ENCODE results near the gene SHD. TPM values are rescaled to one million over a fixed set of nuclear protein-coding genes. Genes with fewer than 3 reads are reported as not detected.
"Not testable (repeated sequence)": the region's sequence is repeated elsewhere in the genome, so short reads cannot be mapped to it uniquely, and the experiment has no call there.

Gene SHD
- polyA plus RNA-seq, 1 donor: 4.0 TPM

DNA sequence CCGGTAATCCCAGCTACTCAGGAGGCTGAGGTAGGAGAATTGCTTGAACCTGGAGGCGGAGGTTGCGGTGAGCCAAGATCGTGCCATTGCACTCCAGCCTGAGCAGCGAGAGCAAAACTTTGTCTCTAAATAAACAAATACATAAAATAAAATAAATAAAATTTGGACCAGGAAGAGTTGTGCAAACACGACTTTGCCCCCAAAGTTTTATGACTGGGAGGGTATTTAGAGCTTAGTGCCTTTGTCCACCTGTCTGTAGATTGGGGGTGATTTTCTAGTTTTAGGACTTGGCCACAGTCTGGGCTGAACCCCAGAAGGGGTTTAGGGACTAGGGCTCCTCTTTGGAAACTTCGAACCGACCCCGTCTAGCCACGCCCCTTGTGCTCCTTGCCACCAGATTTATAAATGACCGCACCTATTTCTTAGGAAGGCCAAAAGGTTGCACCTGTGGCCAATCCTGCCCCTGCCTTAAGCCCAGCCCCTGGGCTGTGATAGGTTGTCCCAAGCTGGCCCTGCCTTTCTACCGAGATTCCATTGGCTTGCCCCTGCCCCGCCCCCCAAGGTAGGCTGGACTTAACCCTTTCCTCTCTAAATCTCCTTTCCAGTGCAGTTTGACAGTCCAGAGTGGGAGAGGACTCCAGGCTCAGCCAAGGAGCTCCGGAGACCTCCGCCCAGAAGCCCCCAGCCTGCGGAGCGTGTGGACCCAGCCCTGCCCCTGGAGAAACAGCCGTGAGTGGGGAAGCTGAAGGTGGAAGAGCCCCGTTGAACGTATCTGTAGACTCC lies 5.3 kb downstream of the SHD start:
- peak; percentile 82 to 90 for DNase-seq
- Histone ChIP-seq H3K36me3 (ENCODE audit: control insufficient read depth, insufficient read depth, low read length) (no peaks in the 10 kb centered on the region), H3K27me3 (ENCODE audit: control insufficient read depth, insufficient read depth, low read length) (peaks cover 29% of the 10 kb centered on the region), H3K4me3 (ENCODE audit: low read length) (peak overlapping the region; percentile 39), H3K27ac (ENCODE audit: low read length) (no peak overlapping the region), H3K9me3 (ENCODE audit: control insufficient read depth, low read depth, low read length) (no peaks in the 10 kb centered on the region), H3K4me1 (ENCODE audit: control insufficient read depth, insufficient read depth, low read length) (no peaks in the 10 kb centered on the region)
- no CpG with 5 or more reads among the region's 20 CpGs for WGBS (ENCODE audit: insufficient coverage, low lambda C conversion rate)

DNA sequence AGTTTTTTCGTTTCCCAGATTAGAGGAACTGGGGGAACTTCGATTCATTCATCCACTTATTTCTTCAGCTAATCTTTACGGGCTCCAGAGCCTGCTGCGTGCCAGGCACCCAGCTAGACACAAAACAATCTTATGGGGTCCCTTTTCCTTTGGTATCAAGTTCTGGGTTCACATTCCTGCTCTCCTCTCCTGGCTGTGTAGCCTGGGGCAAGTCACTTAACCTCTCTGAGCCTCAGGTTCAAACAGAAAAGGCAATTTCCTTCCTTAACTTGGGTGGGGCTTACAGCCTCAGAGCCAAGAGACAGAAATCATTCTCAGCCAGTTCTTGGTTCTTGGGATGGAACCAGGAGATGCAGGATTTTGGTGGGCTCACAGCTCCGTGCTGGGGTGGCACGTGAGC lies 5.9 kb downstream of the SHD start:
- Histone ChIP-seq H3K27ac (ENCODE audit: low read length) (no peak overlapping the region), H3K27me3 (ENCODE audit: control insufficient read depth, insufficient read depth, low read length) (peaks cover 23% of the 10 kb centered on the region), H3K4me1 (ENCODE audit: control insufficient read depth, insufficient read depth, low read length) (no peaks in the 10 kb centered on the region), H3K4me3 (ENCODE audit: low read length) (peak overlapping the region; percentile 39), H3K9me3 (ENCODE audit: control insufficient read depth, low read depth, low read length) (no peaks in the 10 kb centered on the region), H3K36me3 (ENCODE audit: control insufficient read depth, insufficient read depth, low read length) (no peaks in the 10 kb centered on the region)
- no CpG with 5 or more reads among the region's 6 CpGs for WGBS (ENCODE audit: insufficient coverage, low lambda C conversion rate)
- DNase-seq: no peak

DNA sequence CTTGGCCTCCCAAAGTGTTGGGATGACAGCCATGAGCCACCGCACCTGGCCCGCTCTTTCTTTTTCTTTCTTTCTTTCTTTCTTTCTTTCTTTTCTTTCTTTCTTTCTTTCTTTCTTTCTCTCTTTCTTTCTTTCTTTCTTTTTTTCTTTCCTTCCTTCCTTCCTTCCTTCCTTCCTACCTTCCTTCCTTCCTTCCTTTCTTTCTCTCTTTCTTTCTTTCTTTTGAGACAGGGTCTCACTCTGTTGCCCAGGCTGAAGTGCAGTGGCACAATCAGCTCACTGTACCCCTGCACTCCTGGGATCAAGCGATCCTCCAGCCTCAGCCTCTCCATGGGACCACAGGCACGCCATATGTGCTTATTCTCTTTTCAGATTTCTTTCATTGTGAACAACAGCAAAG lies 7.1 kb downstream of the SHD start:
- H3K27ac ChIP-seq (ENCODE audit: low read length); DNase-seq; H3K36me3 ChIP-seq (ENCODE audit: control insufficient read depth, insufficient read depth, low read length); H3K9me3 ChIP-seq (ENCODE audit: control insufficient read depth, low read depth, low read length); H3K4me3 ChIP-seq (ENCODE audit: low read length); H3K4me1 ChIP-seq (ENCODE audit: control insufficient read depth, insufficient read depth, low read length): not testable (repeated sequence)
- H3K27me3 ChIP-seq (ENCODE audit: control insufficient read depth, insufficient read depth, low read length): peaks cover 11% of the 10 kb centered on the region
- WGBS (ENCODE audit: insufficient coverage, low lambda C conversion rate): 100% methylated on average over 2 of the region's 4 CpGs

DNA sequence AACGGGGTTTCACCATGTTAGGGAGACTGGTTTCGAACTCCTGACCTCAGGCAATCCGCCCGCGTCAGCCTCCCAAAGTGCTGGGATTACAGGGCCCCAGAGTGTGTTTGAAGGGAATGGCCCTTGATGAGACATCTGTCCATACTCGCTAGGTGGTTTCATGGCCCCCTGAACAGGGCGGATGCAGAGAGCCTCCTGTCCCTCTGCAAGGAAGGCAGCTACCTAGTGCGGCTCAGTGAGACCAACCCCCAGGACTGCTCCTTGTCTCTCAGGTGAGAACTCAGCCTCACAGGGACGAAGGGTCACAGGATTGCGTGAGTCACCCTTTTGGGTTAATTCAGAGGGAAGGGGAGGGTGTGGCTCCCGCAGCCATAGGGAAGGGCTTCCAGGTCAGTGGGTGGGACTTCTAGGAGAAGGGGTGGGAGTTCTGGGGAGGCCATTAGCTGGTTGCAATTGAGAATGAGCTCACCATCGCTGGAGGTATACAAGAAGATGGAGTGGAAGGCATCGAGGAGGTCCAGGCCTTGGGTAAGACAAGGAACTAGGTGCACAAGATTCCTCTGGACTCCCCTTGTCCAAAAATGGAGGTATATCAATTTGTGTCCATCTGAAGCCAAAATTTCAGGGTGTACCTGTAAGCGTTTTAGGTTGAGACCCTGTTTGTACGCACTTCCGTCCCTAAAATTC lies 9.2 kb downstream of the SHD start:
- Histone ChIP-seq H3K4me1 (ENCODE audit: control insufficient read depth, insufficient read depth, low read length) (no peaks in the 10 kb centered on the region), H3K9me3 (ENCODE audit: control insufficient read depth, low read depth, low read length) (no peaks in the 10 kb centered on the region), H3K36me3 (ENCODE audit: control insufficient read depth, insufficient read depth, low read length) (no peaks in the 10 kb centered on the region), H3K27ac (ENCODE audit: low read length) (no peak overlapping the region), H3K4me3 (ENCODE audit: low read length) (no peak overlapping the region), H3K27me3 (ENCODE audit: control insufficient read depth, insufficient read depth, low read length) (no peaks in the 10 kb centered on the region)
- DNase-seq: no peak
- WGBS (ENCODE audit: insufficient coverage, low lambda C conversion rate): no CpG with 5 or more reads among the region's 16 CpGs

DNA sequence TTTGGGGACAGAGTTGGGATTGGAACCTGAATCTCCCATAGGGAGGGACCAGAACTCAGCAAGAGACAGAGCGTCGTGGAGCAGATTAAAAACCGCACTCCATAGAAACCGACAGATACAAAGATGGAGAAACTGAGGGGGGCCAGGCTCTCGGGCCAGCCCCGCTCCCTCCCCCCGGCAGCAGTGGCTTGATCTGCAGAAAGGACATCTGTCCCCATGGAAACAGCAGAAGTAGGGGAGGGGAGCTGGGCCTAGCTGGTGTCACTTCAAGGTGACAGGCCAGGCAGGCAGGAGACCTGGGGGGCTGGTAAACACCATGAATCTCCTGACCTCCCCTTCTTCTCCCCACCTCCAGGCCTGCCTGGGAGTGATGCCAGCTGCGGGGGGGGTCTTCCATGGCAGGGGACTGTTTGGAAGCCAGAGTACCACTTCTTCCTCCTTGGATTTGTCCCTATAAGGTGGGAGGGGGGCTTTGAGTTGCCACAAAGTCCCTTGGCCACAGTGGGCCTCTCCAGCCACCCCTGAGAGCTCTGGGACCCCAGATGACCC lies 12.2 kb downstream of the SHD start:
- no peaks in the 10 kb centered on the region for H3K4me1 ChIP-seq (ENCODE audit: control insufficient read depth, insufficient read depth, low read length)
- no peak overlapping the region for H3K27ac ChIP-seq (ENCODE audit: low read length)
- no peak overlapping the region for H3K4me3 ChIP-seq (ENCODE audit: low read length)
- WGBS (ENCODE audit: insufficient coverage, low lambda C conversion rate): no CpG with 5 or more reads among the region's 8 CpGs
- H3K36me3 ChIP-seq (ENCODE audit: control insufficient read depth, insufficient read depth, low read length): no peaks in the 10 kb centered on the region
- DNase-seq: no peak
- H3K27me3 ChIP-seq (ENCODE audit: control insufficient read depth, insufficient read depth, low read length): peaks cover 5% of the 10 kb centered on the region
- no peaks in the 10 kb centered on the region for H3K9me3 ChIP-seq (ENCODE audit: control insufficient read depth, low read depth, low read length)

DNA sequence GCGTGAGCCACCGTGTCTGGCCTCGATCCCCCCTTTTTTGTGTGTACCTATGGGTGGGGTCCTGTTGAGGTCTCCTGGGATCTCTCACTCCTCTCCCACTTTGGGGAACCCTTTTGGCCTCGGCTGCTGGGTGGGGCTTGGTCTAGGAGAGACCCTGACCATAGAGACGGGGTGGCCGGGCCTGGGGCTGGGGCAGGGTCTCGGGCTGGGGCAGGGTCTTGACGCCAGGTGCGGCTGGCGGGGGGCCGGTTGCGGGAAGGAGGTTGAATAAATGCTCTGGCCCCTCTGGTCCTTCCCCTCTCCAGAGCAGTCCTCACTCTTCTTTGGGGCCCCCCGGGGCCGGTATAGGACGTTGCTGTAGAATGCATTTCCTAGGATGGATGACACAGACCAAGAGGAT lies 13.4 kb downstream of the SHD start:
- Histone ChIP-seq H3K9me3 (ENCODE audit: control insufficient read depth, low read depth, low read length) (no peaks in the 10 kb centered on the region), H3K27ac (ENCODE audit: low read length) (no peak overlapping the region), H3K4me3 (ENCODE audit: low read length) (no peak overlapping the region), H3K4me1 (ENCODE audit: control insufficient read depth, insufficient read depth, low read length) (no peaks in the 10 kb centered on the region), H3K36me3 (ENCODE audit: control insufficient read depth, insufficient read depth, low read length) (no peaks in the 10 kb centered on the region), H3K27me3 (ENCODE audit: control insufficient read depth, insufficient read depth, low read length) (peaks cover 5% of the 10 kb centered on the region)
- DNase-seq: no peak
- WGBS (ENCODE audit: insufficient coverage, low lambda C conversion rate): no CpG with 5 or more reads among the region's 15 CpGs

DNA sequence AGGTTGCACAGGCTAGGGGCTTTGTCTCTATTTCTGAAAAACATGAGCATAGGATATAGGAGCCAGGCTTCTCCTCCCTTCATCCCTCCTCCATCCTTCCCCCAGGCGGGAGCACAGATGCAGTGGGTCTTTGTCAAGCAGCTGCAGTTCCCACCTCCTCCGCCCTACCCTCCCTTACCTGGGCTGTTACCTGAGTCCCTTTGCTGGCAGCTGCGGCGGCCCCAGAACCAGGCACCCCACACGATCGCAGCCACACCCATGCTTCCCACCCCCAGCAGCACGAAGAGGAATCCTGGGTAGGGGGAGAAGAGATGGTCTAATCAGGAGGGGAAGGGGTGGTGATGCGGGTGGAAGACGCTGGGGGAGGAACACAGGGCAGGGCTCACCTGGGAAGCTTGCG lies 15.3 kb downstream of the SHD start:
- Histone ChIP-seq H3K4me3 (ENCODE audit: low read length) (no peak overlapping the region), H3K9me3 (ENCODE audit: control insufficient read depth, low read depth, low read length) (no peaks in the 10 kb centered on the region), H3K4me1 (ENCODE audit: control insufficient read depth, insufficient read depth, low read length) (no peaks in the 10 kb centered on the region), H3K36me3 (ENCODE audit: control insufficient read depth, insufficient read depth, low read length) (no peaks in the 10 kb centered on the region), H3K27me3 (ENCODE audit: control insufficient read depth, insufficient read depth, low read length) (peaks cover 5% of the 10 kb centered on the region), H3K27ac (ENCODE audit: low read length) (no peak overlapping the region)
- WGBS (ENCODE audit: insufficient coverage, low lambda C conversion rate): no CpG with 5 or more reads among the region's 10 CpGs
- no peak for DNase-seq

DNA sequence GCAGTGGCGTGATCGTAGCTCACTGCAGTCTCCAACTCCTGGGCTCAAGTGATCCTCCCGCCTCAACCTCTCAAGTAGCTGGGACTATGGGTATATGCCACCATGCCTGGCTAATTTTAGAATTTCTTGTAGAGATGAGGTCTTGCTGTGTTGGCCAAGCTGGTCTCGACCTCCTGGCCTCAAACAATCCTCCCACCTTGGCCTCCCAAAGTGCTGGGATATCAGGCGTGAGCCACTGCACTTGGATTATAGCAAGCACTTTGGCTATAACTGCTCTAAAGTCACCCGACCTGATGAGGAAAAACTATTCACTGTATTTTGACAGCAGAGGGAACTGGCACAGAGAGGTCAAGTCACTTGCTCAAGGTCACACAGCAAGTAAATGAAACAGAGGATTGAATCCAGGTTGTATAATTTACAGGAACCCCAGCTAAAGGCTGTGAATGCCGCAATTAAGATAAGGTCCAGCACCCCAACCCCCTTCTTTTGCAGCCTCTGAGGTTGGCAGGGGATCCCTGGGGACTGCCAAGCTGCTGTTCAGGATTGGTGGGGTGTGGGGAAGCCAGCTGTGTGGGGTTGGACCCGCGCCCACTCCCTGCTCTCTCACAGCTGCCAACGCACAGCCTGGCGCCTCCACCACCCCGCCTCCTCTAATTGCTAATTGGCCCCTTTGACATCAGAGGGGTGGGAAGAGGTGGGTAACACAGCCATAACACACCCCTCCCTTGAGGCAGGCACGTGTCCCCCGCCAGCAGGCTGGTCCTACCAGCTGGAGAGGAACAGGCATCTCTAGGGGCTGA lies 17.1 kb downstream of the SHD start:
- no peak overlapping the region for H3K27ac ChIP-seq (ENCODE audit: low read length)
- no peaks in the 10 kb centered on the region for H3K36me3 ChIP-seq (ENCODE audit: control insufficient read depth, insufficient read depth, low read length)
- H3K4me1 ChIP-seq (ENCODE audit: control insufficient read depth, insufficient read depth, low read length): no peaks in the 10 kb centered on the region
- H3K9me3 ChIP-seq (ENCODE audit: control insufficient read depth, low read depth, low read length): no peaks in the 10 kb centered on the region
- no CpG with 5 or more reads among the region's 14 CpGs for WGBS (ENCODE audit: insufficient coverage, low lambda C conversion rate)
- no peak overlapping the region for H3K4me3 ChIP-seq (ENCODE audit: low read length)
- H3K27me3 ChIP-seq (ENCODE audit: control insufficient read depth, insufficient read depth, low read length): peaks cover 5% of the 10 kb centered on the region
- no peak for DNase-seq

DNA sequence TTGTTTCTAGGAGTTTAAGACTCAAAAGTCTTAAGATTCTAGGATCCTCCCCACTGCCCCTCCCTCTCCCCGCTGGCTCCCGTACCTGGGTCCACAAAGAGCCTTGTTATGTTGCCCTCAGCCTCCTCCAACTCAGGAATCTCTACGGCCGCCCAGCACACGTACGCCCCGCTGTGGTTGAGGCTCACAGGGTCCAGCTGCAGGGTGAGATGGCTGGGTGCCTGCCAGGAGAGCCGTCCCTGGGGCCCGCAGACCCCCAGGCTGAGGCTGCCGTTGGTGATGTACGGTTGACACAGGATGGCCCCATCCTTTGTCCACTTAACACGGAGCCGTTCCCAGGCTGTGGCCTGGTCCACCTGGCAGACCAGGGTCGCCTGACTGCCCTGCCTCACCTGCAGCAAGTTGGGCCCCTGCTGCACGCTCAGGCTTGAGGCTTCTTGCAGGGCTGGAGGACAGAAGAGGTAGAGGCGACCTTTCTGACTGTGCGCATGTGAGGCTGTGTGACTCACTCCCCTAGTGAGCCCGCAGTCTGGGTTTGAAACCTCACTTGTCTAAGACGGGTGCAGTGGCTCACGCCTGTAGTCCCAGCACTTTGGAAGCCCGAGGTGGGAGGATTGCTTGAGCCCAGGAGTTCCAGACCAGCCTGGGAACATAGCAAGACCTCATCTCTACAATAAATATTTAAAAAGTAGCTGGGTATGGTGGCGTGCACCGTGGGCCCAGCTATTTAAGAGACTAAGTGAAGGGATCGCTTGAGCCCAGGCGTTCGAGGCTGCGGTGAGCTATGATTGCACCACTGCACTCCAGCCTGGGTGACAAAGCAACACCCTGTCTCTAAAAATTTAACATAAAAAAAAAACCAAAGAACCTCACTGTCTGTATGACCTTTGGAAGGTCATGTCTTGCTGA lies 19.1 kb downstream of the SHD start:
- peaks cover 3% of the 10 kb centered on the region for H3K4me1 ChIP-seq (ENCODE audit: control insufficient read depth, insufficient read depth, low read length)
- H3K36me3 ChIP-seq (ENCODE audit: control insufficient read depth, insufficient read depth, low read length): no peaks in the 10 kb centered on the region
- peaks cover 5% of the 10 kb centered on the region for H3K27me3 ChIP-seq (ENCODE audit: control insufficient read depth, insufficient read depth, low read length)
- H3K9me3 ChIP-seq (ENCODE audit: control insufficient read depth, low read depth, low read length): no peaks in the 10 kb centered on the region
- H3K4me3 ChIP-seq (ENCODE audit: low read length): no peak overlapping the region
- no CpG with 5 or more reads among the region's 27 CpGs for WGBS (ENCODE audit: insufficient coverage, low lambda C conversion rate)
- no peak for DNase-seq
- no peak overlapping the region for H3K27ac ChIP-seq (ENCODE audit: low read length)
